Liver (tissue), 9 donors: Measurements from ENCODE around the gene ALG9. TPM values are rescaled to one million over a fixed set of nuclear protein-coding genes. Genes with fewer than 3 reads are reported as not detected.

Experiments
- DNase-seq: peaks from one replicate; pipeline ENCODE4 v3.0.0-alpha.2; 2017; ENCODE audit warnings: low spot score
- H3K27ac ChIP-seq, 2 donors: one replicate each; pipeline ENCODE4 v1.7.0; 2013; ENCODE audit warnings: inconsistent platforms in 2 of 2, low read length in 2 of 2, control low read depth in 1 of 2, low read depth in 1 of 2, mild to moderate bottlenecking in 1 of 2
- H3K27me3 ChIP-seq, 4 donors: one replicate each; pipeline versions ENCODE4 v1.6.1 to v1.7.0; 2013; ENCODE audit warnings: low read length in 3 of 4, inconsistent platforms in 1 of 4, mild to moderate bottlenecking in 1 of 4, moderate library complexity in 1 of 4; ENCODE audit not compliant: control insufficient read depth in 4 of 4, insufficient read depth in 4 of 4
- H3K36me3 ChIP-seq, 4 donors: one replicate each; pipeline versions ENCODE4 v1.6.1 to v1.7.0; 2013; ENCODE audit warnings: low read length in 3 of 4, mild to moderate bottlenecking in 3 of 4, low read depth in 1 of 4, moderate library complexity in 1 of 4; ENCODE audit not compliant: control insufficient read depth in 4 of 4, insufficient read depth in 3 of 4
- H3K4me1 ChIP-seq, 4 donors: one replicate each; pipeline versions ENCODE4 v1.6.1 to v1.7.0; 2013; ENCODE audit warnings: low read length in 3 of 4, mild to moderate bottlenecking in 3 of 4, moderate library complexity in 1 of 4; ENCODE audit not compliant: control insufficient read depth in 4 of 4, insufficient read depth in 4 of 4
- H3K4me3 ChIP-seq, 3 donors: one replicate each; pipeline versions ENCODE4 v1.6.1 to v1.7.0; 2013; ENCODE audit warnings: low read length in 3 of 3, control low read depth in 1 of 3, low read depth in 1 of 3, mild to moderate bottlenecking in 1 of 3
- H3K9ac ChIP-seq, 2 donors: one replicate each; pipeline ENCODE4 v1.7.0; 2013; ENCODE audit warnings: low read length in 2 of 2, mild to moderate bottlenecking in 2 of 2, moderate library complexity in 2 of 2, control low read depth in 1 of 2, low read depth in 1 of 2
- H3K9me3 ChIP-seq, 4 donors: one replicate each; pipeline versions ENCODE4 v1.6.1 to v1.7.0; 2013; ENCODE audit warnings: low read length in 3 of 4; ENCODE audit not compliant: control insufficient read depth in 4 of 4
- EGR1 ChIP-seq, 2 donors: IDR thresholded peaks; 2 replicates each; pipeline ENCODE4 v1.6.1; 2016 to 2018; ENCODE audit warnings: antibody characterized with exemption in 2 of 2, low read depth in 2 of 2
- FOXA1 ChIP-seq: IDR thresholded peaks from 2 replicates; pipeline ENCODE4 v1.6.1; 2016; ENCODE audit warnings: antibody characterized with exemption
- FOXA2 ChIP-seq: IDR thresholded peaks from 2 replicates; pipeline ENCODE4 v1.6.1; 2016; ENCODE audit warnings: antibody characterized with exemption
- GABPA ChIP-seq, 2 donors: IDR thresholded peaks in 1 of 2; conservative IDR thresholded peaks in 1 of 2; 2 replicates each; pipeline ENCODE4 v1.6.1; 2016; ENCODE audit warnings: antibody characterized with exemption in 2 of 2, mild to moderate bottlenecking in 1 of 2, moderate library complexity in 1 of 2
- HNF4A ChIP-seq, 2 donors: conservative IDR thresholded peaks; 2 replicates each; pipeline ENCODE4 v1.6.1; 2016; ENCODE audit warnings: antibody characterized with exemption in 2 of 2, mild to moderate bottlenecking in 2 of 2
- HNF4G ChIP-seq: IDR thresholded peaks from 2 replicates; pipeline ENCODE4 v1.6.1; 2016; ENCODE audit warnings: antibody characterized with exemption
- JUND ChIP-seq, 2 donors: IDR thresholded peaks; 2 replicates each; pipeline ENCODE4 v1.6.1; 2016; ENCODE audit warnings: antibody characterized with exemption in 2 of 2
- NR2F2 ChIP-seq: IDR thresholded peaks from 2 replicates; pipeline ENCODE4 v1.6.1; 2016; ENCODE audit warnings: antibody characterized with exemption
- RAD21 ChIP-seq, 2 donors: IDR thresholded peaks; 2 replicates each; pipeline ENCODE4 v1.6.1; 2016; ENCODE audit warnings: antibody characterized with exemption in 2 of 2, mild to moderate bottlenecking in 2 of 2
- RXRA ChIP-seq, 2 donors: IDR thresholded peaks; 2 replicates each; pipeline ENCODE4 v1.6.1; 2017 to 2018; ENCODE audit warnings: antibody characterized with exemption in 2 of 2, mild to moderate bottlenecking in 1 of 2
- SP1 ChIP-seq: IDR thresholded peaks from 2 replicates; pipeline ENCODE4 v1.6.1; 2018; ENCODE audit warnings: antibody characterized with exemption, mild to moderate bottlenecking
- TAF1 ChIP-seq: conservative IDR thresholded peaks from 2 replicates; pipeline ENCODE4 v1.6.1; 2016; ENCODE audit warnings: antibody characterized with exemption, mild to moderate bottlenecking
- YY1 ChIP-seq: IDR thresholded peaks from 2 replicates; pipeline ENCODE4 v1.6.1; 2016; ENCODE audit warnings: antibody characterized with exemption, mild to moderate bottlenecking
- WGBS: extraction: QIAGEN DNeasy Blood & Tissue Kit; methylation state at CpG from one replicate; pipeline ENCODE4 v1.1.7; 2013; 5-methylcytosine and 5-hydroxymethylcytosine counted together
- polyA plus RNA-seq, 2 donors: library from polyadenylated mRNA; stranded (reverse) in 1 of 2; unstranded in 1 of 2; fragments of 200-250 nt in 1 of 2; fragments of >200 nt in 1 of 2; fragmentation: Nextera tagmentation in 1 of 2; extraction: Ambion mirVana in 1 of 2; gene quantifications; one replicate each; pipeline versions ENCODE4 v1.2.1 to v1.2.3, GENCODE V29; 2013 to 2015
- total RNA-seq, 2 donors: library from RNA; depleted of rRNA; stranded (reverse); fragments of >200 nt; gene quantifications; one replicate each; pipeline ENCODE4 v1.2.3, GENCODE V29; 2014
- TF ChIP-seq, protein P1 (sequence below): IDR thresholded peaks from 2 replicates; pipeline ENCODE4 v1.6.1; 2016; ENCODE audit warnings: antibody characterized with exemption, mild to moderate bottlenecking
- TF ChIP-seq, protein P2 (sequence below): fragments of 150-350 bp; IDR thresholded peaks from 2 replicates; pipeline ENCODE4 v1.5.1; 2017; ENCODE audit warnings: improper control_type of control experiment, low read depth, low read length; ENCODE audit not compliant: missing input control
- TF ChIP-seq, protein P3 (sequence below): IDR thresholded peaks from 2 replicates; pipeline ENCODE4 v1.6.1; 2016; ENCODE audit warnings: antibody characterized with exemption
- TF ChIP-seq, protein P4 (sequence below): IDR thresholded peaks from 2 replicates; pipeline ENCODE4 v1.6.1; 2016; ENCODE audit warnings: antibody characterized with exemption
- TF ChIP-seq, protein P5 (sequence below): IDR thresholded peaks from 2 replicates; pipeline ENCODE4 v1.6.1; 2016; ENCODE audit warnings: antibody characterized with exemption
- donor health status: healthy.
- donor health status: healthy.
- donor health status: healthy.
- donor health status: healthy.
- donor health status: healthy.

The ALG9 gene
- total and polyA plus RNA-seq, 4 donors: 13.7 to 36.3 (median 20.2) TPM

DNA sequence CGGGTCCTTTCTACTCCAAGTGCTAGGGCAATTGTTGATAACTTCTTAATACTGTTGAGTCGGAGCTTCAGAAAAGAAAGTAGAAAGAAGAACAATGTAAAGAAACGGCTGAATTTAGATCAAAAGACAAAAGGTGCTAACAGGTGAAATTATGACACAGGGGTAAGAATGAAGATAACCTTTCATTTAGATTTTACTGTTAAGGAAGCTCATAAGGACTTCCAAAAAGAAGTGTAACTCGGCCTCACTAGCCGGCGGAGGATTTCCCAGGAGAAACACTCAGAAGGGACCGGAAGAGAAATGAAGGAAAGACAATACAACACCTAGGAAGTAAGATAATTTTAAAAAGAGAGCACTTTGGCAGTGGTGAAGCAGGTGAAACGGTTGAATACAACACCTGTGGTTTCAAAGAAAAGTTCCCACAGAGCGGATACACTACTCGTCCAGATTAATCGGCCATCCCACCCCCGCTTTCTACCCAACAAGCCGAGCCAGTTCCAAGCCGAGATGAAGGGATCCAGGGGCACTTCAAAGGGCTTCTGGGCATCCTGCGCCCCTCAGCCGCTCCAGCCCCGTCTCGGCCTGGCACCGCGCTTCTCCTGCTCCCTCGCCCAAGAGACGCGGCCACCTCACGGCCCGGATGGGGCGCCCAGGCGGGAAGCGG, 105.9 kb downstream of the ALG9 start:
- Histone ChIP-seq H3K27me3 (no peaks in the 10 kb centered on the region), H3K36me3 (peaks cover 0 to 32% (median 20%) of the 10 kb centered on the region in 4 donors), H3K9ac (peak overlapping the region; percentile 57 to 100), H3K4me1 (peaks cover 0 to 28% (median 13%) of the 10 kb centered on the region in 4 donors), H3K9me3 (no peaks in the 10 kb centered on the region), H3K27ac (peak overlapping the region; percentile 88 to 95), H3K4me3 (peak overlapping the region; percentile 89 to 96 (median 94))
- TF ChIP-seq YY1 (no peak), EGR1 (IDR thresholded peaks at IDR 0.05; ENCODE audit: low read depth in 2 of 2) (no peak), RAD21 (IDR thresholded peaks at IDR 0.05) (no peak), FOXA1 (no peak)
- TF ChIP-seq, protein P1, sequence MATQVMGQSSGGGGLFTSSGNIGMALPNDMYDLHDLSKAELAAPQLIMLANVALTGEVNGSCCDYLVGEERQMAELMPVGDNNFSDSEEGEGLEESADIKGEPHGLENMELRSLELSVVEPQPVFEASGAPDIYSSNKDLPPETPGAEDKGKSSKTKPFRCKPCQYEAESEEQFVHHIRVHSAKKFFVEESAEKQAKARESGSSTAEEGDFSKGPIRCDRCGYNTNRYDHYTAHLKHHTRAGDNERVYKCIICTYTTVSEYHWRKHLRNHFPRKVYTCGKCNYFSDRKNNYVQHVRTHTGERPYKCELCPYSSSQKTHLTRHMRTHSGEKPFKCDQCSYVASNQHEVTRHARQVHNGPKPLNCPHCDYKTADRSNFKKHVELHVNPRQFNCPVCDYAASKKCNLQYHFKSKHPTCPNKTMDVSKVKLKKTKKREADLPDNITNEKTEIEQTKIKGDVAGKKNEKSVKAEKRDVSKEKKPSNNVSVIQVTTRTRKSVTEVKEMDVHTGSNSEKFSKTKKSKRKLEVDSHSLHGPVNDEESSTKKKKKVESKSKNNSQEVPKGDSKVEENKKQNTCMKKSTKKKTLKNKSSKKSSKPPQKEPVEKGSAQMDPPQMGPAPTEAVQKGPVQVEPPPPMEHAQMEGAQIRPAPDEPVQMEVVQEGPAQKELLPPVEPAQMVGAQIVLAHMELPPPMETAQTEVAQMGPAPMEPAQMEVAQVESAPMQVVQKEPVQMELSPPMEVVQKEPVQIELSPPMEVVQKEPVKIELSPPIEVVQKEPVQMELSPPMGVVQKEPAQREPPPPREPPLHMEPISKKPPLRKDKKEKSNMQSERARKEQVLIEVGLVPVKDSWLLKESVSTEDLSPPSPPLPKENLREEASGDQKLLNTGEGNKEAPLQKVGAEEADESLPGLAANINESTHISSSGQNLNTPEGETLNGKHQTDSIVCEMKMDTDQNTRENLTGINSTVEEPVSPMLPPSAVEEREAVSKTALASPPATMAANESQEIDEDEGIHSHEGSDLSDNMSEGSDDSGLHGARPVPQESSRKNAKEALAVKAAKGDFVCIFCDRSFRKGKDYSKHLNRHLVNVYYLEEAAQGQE: no peak
- no peak for DNase-seq
- WGBS: under 1% methylated on average over 28 of the region's 28 CpGs

DNA sequence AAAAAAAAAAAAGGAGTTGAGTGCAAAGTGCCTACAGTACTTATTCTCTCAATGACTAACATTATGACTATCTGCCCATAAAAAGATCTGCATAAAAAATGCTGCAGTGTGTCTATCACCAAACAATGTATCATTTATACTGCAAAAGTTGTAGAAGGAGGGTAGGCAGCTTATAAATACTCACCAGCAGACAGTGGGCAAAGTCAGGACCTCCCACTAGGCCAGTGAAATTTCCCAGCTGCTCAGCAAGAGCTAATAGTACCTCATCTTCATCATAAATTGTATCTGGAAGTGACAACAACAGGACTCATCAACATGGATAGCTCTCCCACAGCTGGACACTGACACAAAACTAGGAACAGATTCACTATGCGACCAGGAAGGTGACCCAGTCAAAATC, 106.8 kb downstream of the ALG9 start:
- peak overlapping the region; percentile 89 to 96 (median 94) for H3K4me3 ChIP-seq
- H3K27ac ChIP-seq: peak overlapping the region; percentile 14 to 88
- H3K9ac ChIP-seq: peak overlapping the region; percentile 57 to 100
- H3K36me3 ChIP-seq: peaks cover 2 to 37% (median 26%) of the 10 kb centered on the region in 4 donors
- peaks cover 0 to 34% (median 20%) of the 10 kb centered on the region in 4 donors for H3K4me1 ChIP-seq
- H3K9me3 ChIP-seq: no peaks in the 10 kb centered on the region
- no peak for DNase-seq
- WGBS: 23% methylated on average over 1 of the region's 1 CpG
- no peaks in the 10 kb centered on the region for H3K27me3 ChIP-seq
- TF ChIP-seq, protein P1: no peak
- TF ChIP-seq TAF1: no peak
- no peak for TF ChIP-seq FOXA2
- TF ChIP-seq FOXA1: no peak
- TF ChIP-seq RAD21 (IDR thresholded peaks at IDR 0.05): no peak
- TF ChIP-seq GABPA (IDR thresholded peaks at IDR 0.05 in 1 of 2, conservative IDR thresholded peaks at IDR 0.05 in 1 of 2): no peak
- no peak for TF ChIP-seq SP1
- TF ChIP-seq RXRA (IDR thresholded peaks at IDR 0.05): no peak
- no peak for TF ChIP-seq YY1
- TF ChIP-seq, protein P2, sequence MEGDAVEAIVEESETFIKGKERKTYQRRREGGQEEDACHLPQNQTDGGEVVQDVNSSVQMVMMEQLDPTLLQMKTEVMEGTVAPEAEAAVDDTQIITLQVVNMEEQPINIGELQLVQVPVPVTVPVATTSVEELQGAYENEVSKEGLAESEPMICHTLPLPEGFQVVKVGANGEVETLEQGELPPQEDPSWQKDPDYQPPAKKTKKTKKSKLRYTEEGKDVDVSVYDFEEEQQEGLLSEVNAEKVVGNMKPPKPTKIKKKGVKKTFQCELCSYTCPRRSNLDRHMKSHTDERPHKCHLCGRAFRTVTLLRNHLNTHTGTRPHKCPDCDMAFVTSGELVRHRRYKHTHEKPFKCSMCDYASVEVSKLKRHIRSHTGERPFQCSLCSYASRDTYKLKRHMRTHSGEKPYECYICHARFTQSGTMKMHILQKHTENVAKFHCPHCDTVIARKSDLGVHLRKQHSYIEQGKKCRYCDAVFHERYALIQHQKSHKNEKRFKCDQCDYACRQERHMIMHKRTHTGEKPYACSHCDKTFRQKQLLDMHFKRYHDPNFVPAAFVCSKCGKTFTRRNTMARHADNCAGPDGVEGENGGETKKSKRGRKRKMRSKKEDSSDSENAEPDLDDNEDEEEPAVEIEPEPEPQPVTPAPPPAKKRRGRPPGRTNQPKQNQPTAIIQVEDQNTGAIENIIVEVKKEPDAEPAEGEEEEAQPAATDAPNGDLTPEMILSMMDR: no peak
- no peak for TF ChIP-seq JUND (IDR thresholded peaks at IDR 0.05)
- no peak for TF ChIP-seq HNF4G
- TF ChIP-seq NR2F2: no peak
- TF ChIP-seq EGR1 (IDR thresholded peaks at IDR 0.05; ENCODE audit: low read depth in 2 of 2): no peak
- TF ChIP-seq HNF4A (conservative IDR thresholded peaks at IDR 0.05): no peak
- TF ChIP-seq, protein P3, sequence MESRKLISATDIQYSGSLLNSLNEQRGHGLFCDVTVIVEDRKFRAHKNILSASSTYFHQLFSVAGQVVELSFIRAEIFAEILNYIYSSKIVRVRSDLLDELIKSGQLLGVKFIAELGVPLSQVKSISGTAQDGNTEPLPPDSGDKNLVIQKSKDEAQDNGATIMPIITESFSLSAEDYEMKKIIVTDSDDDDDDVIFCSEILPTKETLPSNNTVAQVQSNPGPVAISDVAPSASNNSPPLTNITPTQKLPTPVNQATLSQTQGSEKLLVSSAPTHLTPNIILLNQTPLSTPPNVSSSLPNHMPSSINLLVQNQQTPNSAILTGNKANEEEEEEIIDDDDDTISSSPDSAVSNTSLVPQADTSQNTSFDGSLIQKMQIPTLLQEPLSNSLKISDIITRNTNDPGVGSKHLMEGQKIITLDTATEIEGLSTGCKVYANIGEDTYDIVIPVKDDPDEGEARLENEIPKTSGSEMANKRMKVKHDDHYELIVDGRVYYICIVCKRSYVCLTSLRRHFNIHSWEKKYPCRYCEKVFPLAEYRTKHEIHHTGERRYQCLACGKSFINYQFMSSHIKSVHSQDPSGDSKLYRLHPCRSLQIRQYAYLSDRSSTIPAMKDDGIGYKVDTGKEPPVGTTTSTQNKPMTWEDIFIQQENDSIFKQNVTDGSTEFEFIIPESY: no peak
- TF ChIP-seq, protein P4, sequence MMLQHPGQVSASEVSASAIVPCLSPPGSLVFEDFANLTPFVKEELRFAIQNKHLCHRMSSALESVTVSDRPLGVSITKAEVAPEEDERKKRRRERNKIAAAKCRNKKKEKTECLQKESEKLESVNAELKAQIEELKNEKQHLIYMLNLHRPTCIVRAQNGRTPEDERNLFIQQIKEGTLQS: no peak
- TF ChIP-seq, protein P5, sequence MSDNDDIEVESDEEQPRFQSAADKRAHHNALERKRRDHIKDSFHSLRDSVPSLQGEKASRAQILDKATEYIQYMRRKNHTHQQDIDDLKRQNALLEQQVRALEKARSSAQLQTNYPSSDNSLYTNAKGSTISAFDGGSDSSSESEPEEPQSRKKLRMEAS: no peak
